Measurements from ENCODE around the gene IRGQ.

Gene IRGQ

GRCh38 chr19:43575156-43575950, 20.6 kb downstream of the IRGQ start, which contains the start of the genes PINLYP and XRCC1:
TSS of gene PINLYP (plus strand) at chr19:43575801. CDS start at chr19:43577192, 1,391 bp downstream.
TSS of gene XRCC1 (minus strand) at chr19:43575527. CDS start at chr19:43575458, 69 bp downstream.
- H3K4me3 ChIP-seq (ENCODE audit: control insufficient read depth in 1 of 7, extremely low read depth in 1 of 7, insufficient read depth in 4 of 7, low read depth in 2 of 7, low read length in 6 of 7): peak within 1 kb of the TSS; percentile 74 to 98 (median 90)
- 1% methylated on average over 42 of the region's 51 CpGs for WGBS (ENCODE audit: insufficient coverage)
- peaks cover 0 to 11% (median 0%) of the 10 kb centered on the region in 4 experiments for H3K36me3 ChIP-seq (ENCODE audit: control insufficient read depth in 4 of 4, insufficient read depth in 4 of 4, low read length in 3 of 4)
- H3K27me3 ChIP-seq (replicated peaks in 2 of 5; ENCODE audit: control insufficient read depth in 4 of 5, insufficient read depth in 5 of 5, low read length in 4 of 5): no peaks in the 10 kb centered on the region
- ChIA-PET POLR2A (interaction anchor here (0.7 to 1.4 kb wide), 3 partner anchors 14 to 1154 kb away, joined by 3 to 5 read pairs (median 4); partner anchors contain the start of gene IRGQ), CTCF (interaction anchor here (0.7 to 3.1 kb wide), 7 partner anchors 9 to 174 kb away, joined by 3 to 16 read pairs (median 5); no protein-coding TSS in a partner anchor)
- DNase-seq: peak; percentile 99 to 100 (median 99)
- H3K4me1 ChIP-seq (ENCODE audit: control extremely low read depth in 1 of 4, control insufficient read depth in 4 of 4, insufficient read depth in 4 of 4, low read length in 3 of 4): peaks cover 4 to 30% (median 22%) of the 10 kb centered on the region in 4 experiments
- H3K27ac ChIP-seq (ENCODE audit: insufficient read depth in 1 of 2, low read depth in 1 of 2, low read length in 2 of 2, poor library complexity in 1 of 2, severe bottlenecking in 2 of 2): peak within 1 kb of the TSS; percentile 90 to 97
- no peaks in the 10 kb centered on the region for H3K9me3 ChIP-seq (ENCODE audit: control extremely low read depth in 1 of 5, control insufficient read depth in 4 of 5, insufficient read depth in 2 of 5, low read depth in 1 of 5, low read length in 4 of 5)

DNA sequence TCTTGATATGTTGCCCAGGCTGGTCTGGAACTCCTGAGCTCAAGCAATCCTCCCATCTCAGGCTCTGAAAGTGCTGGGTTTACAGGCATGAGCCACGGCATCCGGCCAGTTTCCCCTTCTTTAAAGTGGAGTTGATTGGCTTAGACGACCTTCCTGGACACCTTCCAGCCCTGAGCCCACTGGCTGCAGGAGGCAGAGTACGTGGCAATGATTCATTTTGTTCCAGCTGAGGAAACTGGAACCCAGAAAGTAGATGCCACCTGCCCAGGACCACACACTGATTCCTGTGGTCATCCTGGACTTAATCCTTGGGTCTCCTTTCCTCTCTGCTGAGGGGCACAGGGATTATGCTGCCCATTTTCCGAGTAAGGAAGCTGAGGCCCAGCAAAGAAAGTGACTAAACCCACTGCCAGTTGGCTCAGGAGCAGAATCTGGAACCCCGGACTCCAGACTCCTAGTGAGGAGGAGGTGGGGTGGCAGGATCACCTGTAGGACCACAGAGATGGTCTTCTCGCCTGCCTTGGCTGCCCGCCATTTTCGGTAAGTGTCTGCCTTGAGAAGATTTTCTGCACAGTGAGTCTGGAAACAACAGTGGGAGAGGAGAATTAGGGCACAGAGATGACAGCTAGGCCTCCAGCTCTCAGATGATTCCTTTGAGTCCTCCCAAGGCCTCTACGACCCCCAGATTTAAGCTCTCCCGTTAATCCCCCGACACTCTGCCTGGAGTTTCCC, 21.3 kb downstream of the IRGQ start:
- WGBS (ENCODE audit: insufficient coverage): 41% methylated on average over 11 of the region's 12 CpGs
- no peaks in the 10 kb centered on the region for H3K9me3 ChIP-seq (ENCODE audit: control extremely low read depth in 1 of 5, control insufficient read depth in 4 of 5, insufficient read depth in 2 of 5, low read depth in 1 of 5, low read length in 4 of 5)
- ChIA-PET CTCF (interaction anchor here (0.7 to 3.1 kb wide), 8 partner anchors 9 to 175 kb away, joined by 3 to 16 read pairs (median 5); no protein-coding TSS in a partner anchor), POLR2A (interaction anchor here (1.2 to 1.4 kb wide), 2 partner anchors 13 to 21 kb away, joined by 4 to 5 read pairs; partner anchors contain the start of gene IRGQ)
- peak overlapping the region; percentile 90 to 97 for H3K27ac ChIP-seq (ENCODE audit: insufficient read depth in 1 of 2, low read depth in 1 of 2, low read length in 2 of 2, poor library complexity in 1 of 2, severe bottlenecking in 2 of 2)
- no peaks in the 10 kb centered on the region for H3K27me3 ChIP-seq (replicated peaks in 2 of 5; ENCODE audit: control insufficient read depth in 4 of 5, insufficient read depth in 5 of 5, low read length in 4 of 5)
- peaks cover 0 to 11% (median 0%) of the 10 kb centered on the region in 4 experiments for H3K36me3 ChIP-seq (ENCODE audit: control insufficient read depth in 4 of 4, insufficient read depth in 4 of 4, low read length in 3 of 4)
- H3K4me3 ChIP-seq (ENCODE audit: control insufficient read depth in 1 of 7, extremely low read depth in 1 of 7, insufficient read depth in 4 of 7, low read depth in 2 of 7, low read length in 6 of 7): peak overlapping the region in 6 of 7 experiments; percentile 82 to 98 (median 92)
- DNase-seq: peak in 1 of 3 donors; percentile 42
- peaks cover 4 to 30% (median 21%) of the 10 kb centered on the region in 4 experiments for H3K4me1 ChIP-seq (ENCODE audit: control extremely low read depth in 1 of 4, control insufficient read depth in 4 of 4, insufficient read depth in 4 of 4, low read length in 3 of 4)

- Histone ChIP-seq H3K9me3 (ENCODE audit: control extremely low read depth in 1 of 5, control insufficient read depth in 4 of 5, insufficient read depth in 2 of 5, low read depth in 1 of 5, low read length in 4 of 5) (no peaks in the 10 kb centered on the region), H3K4me1 (ENCODE audit: control extremely low read depth in 1 of 4, control insufficient read depth in 4 of 4, insufficient read depth in 4 of 4, low read length in 3 of 4) (peaks cover 4 to 27% (median 23%) of the 10 kb centered on the region in 4 experiments), H3K4me3 (ENCODE audit: control insufficient read depth in 1 of 7, extremely low read depth in 1 of 7, insufficient read depth in 4 of 7, low read depth in 2 of 7, low read length in 6 of 7) (no peak overlapping the region), H3K36me3 (ENCODE audit: control insufficient read depth in 4 of 4, insufficient read depth in 4 of 4, low read length in 3 of 4) (peaks cover 0 to 11% (median 0%) of the 10 kb centered on the region in 4 experiments), H3K27ac (ENCODE audit: insufficient read depth in 1 of 2, low read depth in 1 of 2, low read length in 2 of 2, poor library complexity in 1 of 2, severe bottlenecking in 2 of 2) (no peak overlapping the region), H3K27me3 (replicated peaks in 2 of 5; ENCODE audit: control insufficient read depth in 4 of 5, insufficient read depth in 5 of 5, low read length in 4 of 5) (no peaks in the 10 kb centered on the region)
- POLR2A ChIA-PET: no interaction called here
- CTCF ChIA-PET: interaction anchor here (1.1 to 5.2 kb wide), 3 partner anchors 17 to 23 kb away, joined by 3 to 34 read pairs (median 13); partner anchors contain the start of genes IRGQ and ZNF576
- WGBS (ENCODE audit: insufficient coverage): 100% methylated on average over 3 of the region's 3 CpGs
- no peak for DNase-seq
Measured at GRCh38 chr19:43572171-43572588, 23.8 kb downstream of the IRGQ start.

DNA sequence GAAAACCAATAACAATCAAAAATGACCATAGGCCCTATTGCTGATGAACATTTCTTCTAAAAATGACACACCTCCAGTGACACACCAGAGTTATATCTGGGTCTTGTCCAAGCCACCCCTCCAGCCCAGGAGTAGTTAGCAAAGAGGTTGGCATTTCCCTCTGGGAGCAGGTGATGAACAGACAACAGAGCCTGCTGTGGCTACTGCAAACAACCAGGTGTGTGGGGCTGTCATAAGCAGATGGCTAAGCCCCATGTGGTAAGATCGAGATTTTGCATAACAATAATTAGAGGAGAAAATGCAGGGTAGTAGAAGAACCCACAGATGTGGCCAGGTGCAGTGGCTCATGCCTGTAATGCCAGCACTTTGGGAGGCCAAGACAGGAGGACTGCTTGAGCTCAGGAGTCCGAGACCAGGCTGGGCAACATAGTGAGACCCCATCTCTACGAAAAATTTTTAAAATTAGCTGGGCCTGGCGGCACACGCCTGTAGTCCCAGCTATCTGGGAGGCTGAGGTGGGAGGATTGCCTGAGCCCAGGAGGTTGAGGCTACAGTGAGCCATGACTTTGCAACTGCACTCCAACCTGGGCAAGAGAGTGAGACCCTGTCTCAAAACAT, 25.7 kb downstream of the IRGQ start:
- H3K27ac ChIP-seq (ENCODE audit: insufficient read depth in 1 of 2, low read depth in 1 of 2, low read length in 2 of 2, poor library complexity in 1 of 2, severe bottlenecking in 2 of 2): no peak overlapping the region
- H3K9me3 ChIP-seq (ENCODE audit: control extremely low read depth in 1 of 5, control insufficient read depth in 4 of 5, insufficient read depth in 2 of 5, low read depth in 1 of 5, low read length in 4 of 5): no peaks in the 10 kb centered on the region
- ChIA-PET POLR2A (no interaction called here), CTCF (interaction anchor here (0.7 to 5.2 kb wide), 5 partner anchors 15 to 47 kb away, joined by 3 to 34 read pairs (median 4); partner anchors contain the start of genes IRGQ and ZNF576)
- H3K4me3 ChIP-seq (ENCODE audit: control insufficient read depth in 1 of 7, extremely low read depth in 1 of 7, insufficient read depth in 4 of 7, low read depth in 2 of 7, low read length in 6 of 7): no peak overlapping the region
- H3K36me3 ChIP-seq (ENCODE audit: control insufficient read depth in 4 of 4, insufficient read depth in 4 of 4, low read length in 3 of 4): peaks cover 0 to 11% (median 0%) of the 10 kb centered on the region in 4 experiments
- H3K27me3 ChIP-seq (replicated peaks in 2 of 5; ENCODE audit: control insufficient read depth in 4 of 5, insufficient read depth in 5 of 5, low read length in 4 of 5): no peaks in the 10 kb centered on the region
- no peak for DNase-seq
- 89% methylated on average over 4 of the region's 5 CpGs for WGBS (ENCODE audit: insufficient coverage)
- peaks cover 4 to 18% (median 14%) of the 10 kb centered on the region in 4 experiments for H3K4me1 ChIP-seq (ENCODE audit: control extremely low read depth in 1 of 4, control insufficient read depth in 4 of 4, insufficient read depth in 4 of 4, low read length in 3 of 4)

- H3K4me1 ChIP-seq (ENCODE audit: control extremely low read depth in 1 of 4, control insufficient read depth in 4 of 4, insufficient read depth in 4 of 4, low read length in 3 of 4): peaks cover 0 to 18% (median 13%) of the 10 kb centered on the region in 4 experiments
- H3K9me3 ChIP-seq (ENCODE audit: control extremely low read depth in 1 of 5, control insufficient read depth in 4 of 5, insufficient read depth in 2 of 5, low read depth in 1 of 5, low read length in 4 of 5): no peaks in the 10 kb centered on the region
- H3K36me3 ChIP-seq (ENCODE audit: control insufficient read depth in 4 of 4, insufficient read depth in 4 of 4, low read length in 3 of 4): peaks cover 0 to 11% (median 0%) of the 10 kb centered on the region in 4 experiments
- 0% methylated on average over 1 of the region's 5 CpGs for WGBS (ENCODE audit: insufficient coverage)
- no peak overlapping the region for H3K4me3 ChIP-seq (ENCODE audit: control insufficient read depth in 1 of 7, extremely low read depth in 1 of 7, insufficient read depth in 4 of 7, low read depth in 2 of 7, low read length in 6 of 7)
- no peak overlapping the region for H3K27ac ChIP-seq (ENCODE audit: insufficient read depth in 1 of 2, low read depth in 1 of 2, low read length in 2 of 2, poor library complexity in 1 of 2, severe bottlenecking in 2 of 2)
- H3K27me3 ChIP-seq (replicated peaks in 2 of 5; ENCODE audit: control insufficient read depth in 4 of 5, insufficient read depth in 5 of 5, low read length in 4 of 5): no peaks in the 10 kb centered on the region
- POLR2A ChIA-PET: interaction anchor here (0.7 kb wide), 1 partner anchor 65 kb away, joined by 5 read pairs; no protein-coding TSS in a partner anchor
- CTCF ChIA-PET: interaction anchor here (0.7 to 5.2 kb wide), 3 partner anchors 11 to 46 kb away, joined by 3 to 34 read pairs (median 4); no protein-coding TSS in a partner anchor
- peak in 1 of 3 donors; percentile 57 for DNase-seq
Measured at GRCh38 chr19:43569657-43570056, 26.3 kb downstream of the IRGQ start.

DNA sequence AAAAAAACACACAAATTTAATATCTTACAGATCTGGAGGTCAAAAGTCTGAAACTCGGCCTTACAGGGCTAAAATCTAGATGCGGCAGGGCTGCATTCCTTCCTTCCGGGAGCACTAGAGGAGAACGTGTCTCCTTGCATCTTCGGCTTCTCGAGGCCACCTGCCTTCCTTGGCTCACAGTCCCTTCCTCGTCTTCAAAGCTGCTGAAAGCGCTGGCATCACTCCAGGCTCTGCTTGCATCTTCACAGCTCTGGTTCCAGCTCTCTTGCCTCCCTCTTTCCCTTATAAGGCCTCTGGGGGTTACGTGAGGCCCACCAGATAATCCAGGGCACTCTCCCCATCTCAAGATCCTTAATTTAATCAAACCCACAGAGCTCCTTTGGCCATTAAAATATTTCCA, 31.1 kb downstream of the IRGQ start:
- POLR2A ChIA-PET: no interaction called here
- WGBS (ENCODE audit: insufficient coverage): 46% methylated on average over 9 of the region's 9 CpGs
- peak in 2 of 3 donors; percentile 47 to 50 for DNase-seq
- Histone ChIP-seq H3K36me3 (ENCODE audit: control insufficient read depth in 4 of 4, insufficient read depth in 4 of 4, low read length in 3 of 4) (peaks cover 0 to 9% (median under 1%) of the 10 kb centered on the region in 4 experiments), H3K4me1 (ENCODE audit: control extremely low read depth in 1 of 4, control insufficient read depth in 4 of 4, insufficient read depth in 4 of 4, low read length in 3 of 4) (peaks cover 7 to 47% (median 40%) of the 10 kb centered on the region in 4 experiments), H3K4me3 (ENCODE audit: control insufficient read depth in 1 of 7, extremely low read depth in 1 of 7, insufficient read depth in 4 of 7, low read depth in 2 of 7, low read length in 6 of 7) (no peak overlapping the region), H3K9me3 (ENCODE audit: control extremely low read depth in 1 of 5, control insufficient read depth in 4 of 5, insufficient read depth in 2 of 5, low read depth in 1 of 5, low read length in 4 of 5) (no peaks in the 10 kb centered on the region), H3K27ac (ENCODE audit: insufficient read depth in 1 of 2, low read depth in 1 of 2, low read length in 2 of 2, poor library complexity in 1 of 2, severe bottlenecking in 2 of 2) (no peak overlapping the region), H3K27me3 (replicated peaks in 2 of 5; ENCODE audit: control insufficient read depth in 4 of 5, insufficient read depth in 5 of 5, low read length in 4 of 5) (no peaks in the 10 kb centered on the region)
- CTCF ChIA-PET: interaction anchor here (0.6 to 14.5 kb wide), 9 partner anchors 9 to 117 kb away, joined by 3 to 247 read pairs (median 3); partner anchors contain the start of genes IRGQ, XRCC1 and ZNF576
